ENCODE measurements around the gene GP9. TPM values are rescaled to one million over a fixed set of nuclear protein-coding genes. Genes with fewer than 3 reads are reported as not detected.
A peak's percentile ranks its signal among the peaks of the same experiment; 100 is the strongest.

The GP9 gene
- total and polyA plus RNA-seq, 9 of the 15 experiments (the other 6 are each of a cell fraction or from before 2014, with no cell fraction given): not detected

DNA sequence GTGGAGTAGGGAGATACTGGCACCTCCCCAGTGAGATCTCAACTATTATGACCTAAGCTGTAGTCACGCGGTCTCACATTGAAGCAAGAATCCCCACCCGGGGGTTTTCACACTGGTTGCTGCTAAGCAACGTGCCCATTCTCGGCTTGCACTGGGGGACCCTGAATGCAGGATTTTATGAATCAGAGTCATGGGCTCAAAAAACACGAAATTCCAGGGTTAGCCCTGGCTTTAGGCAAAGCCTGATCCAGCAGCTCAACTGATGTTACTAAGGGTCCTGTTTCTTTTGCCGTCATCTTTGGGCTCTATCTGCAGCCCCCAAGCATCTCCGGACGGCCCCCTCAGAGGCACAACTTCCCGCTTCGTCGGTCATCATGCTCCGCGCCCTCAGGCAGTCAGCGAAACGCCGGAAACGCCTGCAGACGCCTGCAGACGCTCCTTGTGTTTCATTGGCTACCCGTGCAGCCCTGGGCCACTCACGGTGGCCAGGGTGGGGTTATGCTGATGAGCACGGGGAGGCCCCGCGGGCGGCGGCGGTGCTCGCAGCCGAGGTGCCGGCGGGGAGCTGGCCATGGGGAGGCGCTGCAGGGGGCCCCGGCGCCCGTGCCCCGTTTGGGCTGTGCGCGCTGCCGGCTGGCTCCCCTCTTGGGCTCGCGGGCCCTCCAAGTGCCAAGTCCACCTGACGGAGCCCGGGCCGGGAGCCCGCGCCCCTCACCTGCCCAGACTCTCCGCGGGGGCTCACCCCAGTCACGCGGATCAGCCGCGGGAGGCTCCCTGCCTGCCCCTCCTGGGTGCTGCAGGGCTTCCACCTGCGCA lies 33.6 kb upstream of the GP9 start (continued):
- TF ChIP-seq, protein P1, sequence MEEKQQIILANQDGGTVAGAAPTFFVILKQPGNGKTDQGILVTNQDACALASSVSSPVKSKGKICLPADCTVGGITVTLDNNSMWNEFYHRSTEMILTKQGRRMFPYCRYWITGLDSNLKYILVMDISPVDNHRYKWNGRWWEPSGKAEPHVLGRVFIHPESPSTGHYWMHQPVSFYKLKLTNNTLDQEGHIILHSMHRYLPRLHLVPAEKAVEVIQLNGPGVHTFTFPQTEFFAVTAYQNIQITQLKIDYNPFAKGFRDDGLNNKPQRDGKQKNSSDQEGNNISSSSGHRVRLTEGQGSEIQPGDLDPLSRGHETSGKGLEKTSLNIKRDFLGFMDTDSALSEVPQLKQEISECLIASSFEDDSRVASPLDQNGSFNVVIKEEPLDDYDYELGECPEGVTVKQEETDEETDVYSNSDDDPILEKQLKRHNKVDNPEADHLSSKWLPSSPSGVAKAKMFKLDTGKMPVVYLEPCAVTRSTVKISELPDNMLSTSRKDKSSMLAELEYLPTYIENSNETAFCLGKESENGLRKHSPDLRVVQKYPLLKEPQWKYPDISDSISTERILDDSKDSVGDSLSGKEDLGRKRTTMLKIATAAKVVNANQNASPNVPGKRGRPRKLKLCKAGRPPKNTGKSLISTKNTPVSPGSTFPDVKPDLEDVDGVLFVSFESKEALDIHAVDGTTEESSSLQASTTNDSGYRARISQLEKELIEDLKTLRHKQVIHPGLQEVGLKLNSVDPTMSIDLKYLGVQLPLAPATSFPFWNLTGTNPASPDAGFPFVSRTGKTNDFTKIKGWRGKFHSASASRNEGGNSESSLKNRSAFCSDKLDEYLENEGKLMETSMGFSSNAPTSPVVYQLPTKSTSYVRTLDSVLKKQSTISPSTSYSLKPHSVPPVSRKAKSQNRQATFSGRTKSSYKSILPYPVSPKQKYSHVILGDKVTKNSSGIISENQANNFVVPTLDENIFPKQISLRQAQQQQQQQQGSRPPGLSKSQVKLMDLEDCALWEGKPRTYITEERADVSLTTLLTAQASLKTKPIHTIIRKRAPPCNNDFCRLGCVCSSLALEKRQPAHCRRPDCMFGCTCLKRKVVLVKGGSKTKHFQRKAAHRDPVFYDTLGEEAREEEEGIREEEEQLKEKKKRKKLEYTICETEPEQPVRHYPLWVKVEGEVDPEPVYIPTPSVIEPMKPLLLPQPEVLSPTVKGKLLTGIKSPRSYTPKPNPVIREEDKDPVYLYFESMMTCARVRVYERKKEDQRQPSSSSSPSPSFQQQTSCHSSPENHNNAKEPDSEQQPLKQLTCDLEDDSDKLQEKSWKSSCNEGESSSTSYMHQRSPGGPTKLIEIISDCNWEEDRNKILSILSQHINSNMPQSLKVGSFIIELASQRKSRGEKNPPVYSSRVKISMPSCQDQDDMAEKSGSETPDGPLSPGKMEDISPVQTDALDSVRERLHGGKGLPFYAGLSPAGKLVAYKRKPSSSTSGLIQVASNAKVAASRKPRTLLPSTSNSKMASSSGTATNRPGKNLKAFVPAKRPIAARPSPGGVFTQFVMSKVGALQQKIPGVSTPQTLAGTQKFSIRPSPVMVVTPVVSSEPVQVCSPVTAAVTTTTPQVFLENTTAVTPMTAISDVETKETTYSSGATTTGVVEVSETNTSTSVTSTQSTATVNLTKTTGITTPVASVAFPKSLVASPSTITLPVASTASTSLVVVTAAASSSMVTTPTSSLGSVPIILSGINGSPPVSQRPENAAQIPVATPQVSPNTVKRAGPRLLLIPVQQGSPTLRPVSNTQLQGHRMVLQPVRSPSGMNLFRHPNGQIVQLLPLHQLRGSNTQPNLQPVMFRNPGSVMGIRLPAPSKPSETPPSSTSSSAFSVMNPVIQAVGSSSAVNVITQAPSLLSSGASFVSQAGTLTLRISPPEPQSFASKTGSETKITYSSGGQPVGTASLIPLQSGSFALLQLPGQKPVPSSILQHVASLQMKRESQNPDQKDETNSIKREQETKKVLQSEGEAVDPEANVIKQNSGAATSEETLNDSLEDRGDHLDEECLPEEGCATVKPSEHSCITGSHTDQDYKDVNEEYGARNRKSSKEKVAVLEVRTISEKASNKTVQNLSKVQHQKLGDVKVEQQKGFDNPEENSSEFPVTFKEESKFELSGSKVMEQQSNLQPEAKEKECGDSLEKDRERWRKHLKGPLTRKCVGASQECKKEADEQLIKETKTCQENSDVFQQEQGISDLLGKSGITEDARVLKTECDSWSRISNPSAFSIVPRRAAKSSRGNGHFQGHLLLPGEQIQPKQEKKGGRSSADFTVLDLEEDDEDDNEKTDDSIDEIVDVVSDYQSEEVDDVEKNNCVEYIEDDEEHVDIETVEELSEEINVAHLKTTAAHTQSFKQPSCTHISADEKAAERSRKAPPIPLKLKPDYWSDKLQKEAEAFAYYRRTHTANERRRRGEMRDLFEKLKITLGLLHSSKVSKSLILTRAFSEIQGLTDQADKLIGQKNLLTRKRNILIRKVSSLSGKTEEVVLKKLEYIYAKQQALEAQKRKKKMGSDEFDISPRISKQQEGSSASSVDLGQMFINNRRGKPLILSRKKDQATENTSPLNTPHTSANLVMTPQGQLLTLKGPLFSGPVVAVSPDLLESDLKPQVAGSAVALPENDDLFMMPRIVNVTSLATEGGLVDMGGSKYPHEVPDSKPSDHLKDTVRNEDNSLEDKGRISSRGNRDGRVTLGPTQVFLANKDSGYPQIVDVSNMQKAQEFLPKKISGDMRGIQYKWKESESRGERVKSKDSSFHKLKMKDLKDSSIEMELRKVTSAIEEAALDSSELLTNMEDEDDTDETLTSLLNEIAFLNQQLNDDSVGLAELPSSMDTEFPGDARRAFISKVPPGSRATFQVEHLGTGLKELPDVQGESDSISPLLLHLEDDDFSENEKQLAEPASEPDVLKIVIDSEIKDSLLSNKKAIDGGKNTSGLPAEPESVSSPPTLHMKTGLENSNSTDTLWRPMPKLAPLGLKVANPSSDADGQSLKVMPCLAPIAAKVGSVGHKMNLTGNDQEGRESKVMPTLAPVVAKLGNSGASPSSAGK (IDR thresholded peaks at IDR 0.05): peak; percentile 97
- TF ChIP-seq ZBTB49 (CRISPR knock-in tag; IDR thresholded peaks at IDR 0.05; ENCODE audit: borderline replicate concordance) (no peak), KDM4B (IDR thresholded peaks at IDR 0.05; ENCODE audit: borderline replicate concordance in 2 of 2, low read depth in 1 of 2) (no peak), FOS (IDR thresholded peaks at IDR 0.05; ENCODE audit: extremely low read depth, insufficient read length) (peak; percentile 46), DMBX1 (CRISPR knock-in tag; IDR thresholded peaks at IDR 0.05; ENCODE audit: borderline replicate concordance) (no peak), CHCHD3 (CRISPR knock-in tag; IDR thresholded peaks at IDR 0.05) (no peak), ZSCAN29 (IDR thresholded peaks at IDR 0.05) (no peak)
- TF ChIP-seq, protein P2, sequence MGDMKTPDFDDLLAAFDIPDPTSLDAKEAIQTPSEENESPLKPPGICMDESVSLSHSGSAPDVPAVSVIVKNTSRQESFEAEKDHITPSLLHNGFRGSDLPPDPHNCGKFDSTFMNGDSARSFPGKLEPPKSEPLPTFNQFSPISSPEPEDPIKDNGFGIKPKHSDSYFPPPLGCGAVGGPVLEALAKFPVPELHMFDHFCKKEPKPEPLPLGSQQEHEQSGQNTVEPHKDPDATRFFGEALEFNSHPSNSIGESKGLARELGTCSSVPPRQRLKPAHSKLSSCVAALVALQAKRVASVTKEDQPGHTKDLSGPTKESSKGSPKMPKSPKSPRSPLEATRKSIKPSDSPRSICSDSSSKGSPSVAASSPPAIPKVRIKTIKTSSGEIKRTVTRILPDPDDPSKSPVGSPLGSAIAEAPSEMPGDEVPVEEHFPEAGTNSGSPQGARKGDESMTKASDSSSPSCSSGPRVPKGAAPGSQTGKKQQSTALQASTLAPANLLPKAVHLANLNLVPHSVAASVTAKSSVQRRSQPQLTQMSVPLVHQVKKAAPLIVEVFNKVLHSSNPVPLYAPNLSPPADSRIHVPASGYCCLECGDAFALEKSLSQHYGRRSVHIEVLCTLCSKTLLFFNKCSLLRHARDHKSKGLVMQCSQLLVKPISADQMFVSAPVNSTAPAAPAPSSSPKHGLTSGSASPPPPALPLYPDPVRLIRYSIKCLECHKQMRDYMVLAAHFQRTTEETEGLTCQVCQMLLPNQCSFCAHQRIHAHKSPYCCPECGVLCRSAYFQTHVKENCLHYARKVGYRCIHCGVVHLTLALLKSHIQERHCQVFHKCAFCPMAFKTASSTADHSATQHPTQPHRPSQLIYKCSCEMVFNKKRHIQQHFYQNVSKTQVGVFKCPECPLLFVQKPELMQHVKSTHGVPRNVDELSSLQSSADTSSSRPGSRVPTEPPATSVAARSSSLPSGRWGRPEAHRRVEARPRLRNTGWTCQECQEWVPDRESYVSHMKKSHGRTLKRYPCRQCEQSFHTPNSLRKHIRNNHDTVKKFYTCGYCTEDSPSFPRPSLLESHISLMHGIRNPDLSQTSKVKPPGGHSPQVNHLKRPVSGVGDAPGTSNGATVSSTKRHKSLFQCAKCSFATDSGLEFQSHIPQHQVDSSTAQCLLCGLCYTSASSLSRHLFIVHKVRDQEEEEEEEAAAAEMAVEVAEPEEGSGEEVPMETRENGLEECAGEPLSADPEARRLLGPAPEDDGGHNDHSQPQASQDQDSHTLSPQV (IDR thresholded peaks at IDR 0.05): peak; percentile 79; the same call in 1 of the 2 replicates
